Measurements from ENCODE around the gene STIMATE.

Gene STIMATE

DNA sequence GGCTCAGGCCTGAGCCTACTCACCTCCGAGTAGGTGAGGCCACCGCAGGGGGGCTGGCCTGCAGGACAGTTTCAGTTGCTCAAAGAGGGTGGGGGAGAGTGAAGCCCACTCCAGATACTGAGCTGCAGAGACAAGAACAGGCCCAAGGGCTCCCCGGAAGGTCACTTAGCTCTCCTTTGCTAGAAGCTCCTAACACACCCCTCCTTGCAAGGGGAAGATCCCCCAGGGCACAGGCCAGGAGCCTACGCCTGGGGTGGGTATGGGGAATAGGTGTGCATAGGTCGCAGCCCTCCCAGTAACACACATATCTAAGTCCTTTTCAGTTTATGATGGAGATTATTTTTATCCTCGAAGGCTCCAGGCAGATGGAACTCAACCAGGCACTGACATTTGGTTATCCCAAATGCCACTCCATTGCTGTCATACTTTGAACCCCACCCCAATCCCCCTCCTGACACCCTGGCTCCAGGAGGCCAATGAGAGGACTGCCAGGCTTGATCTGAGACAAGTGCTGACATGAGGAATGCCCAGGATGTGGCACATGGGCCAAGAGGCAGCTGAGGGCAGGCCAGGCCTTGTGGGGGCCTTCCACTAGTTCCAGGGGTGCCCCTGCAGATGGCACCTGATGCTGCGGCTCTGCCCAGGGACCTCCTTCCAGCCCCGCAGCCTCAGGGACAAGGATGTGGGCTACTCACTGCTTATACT is 61.4 kb downstream of the STIMATE start:
- DNase-seq (ENCODE audit: low read depth) = no peak
- TF ChIP-seq, protein P1, sequence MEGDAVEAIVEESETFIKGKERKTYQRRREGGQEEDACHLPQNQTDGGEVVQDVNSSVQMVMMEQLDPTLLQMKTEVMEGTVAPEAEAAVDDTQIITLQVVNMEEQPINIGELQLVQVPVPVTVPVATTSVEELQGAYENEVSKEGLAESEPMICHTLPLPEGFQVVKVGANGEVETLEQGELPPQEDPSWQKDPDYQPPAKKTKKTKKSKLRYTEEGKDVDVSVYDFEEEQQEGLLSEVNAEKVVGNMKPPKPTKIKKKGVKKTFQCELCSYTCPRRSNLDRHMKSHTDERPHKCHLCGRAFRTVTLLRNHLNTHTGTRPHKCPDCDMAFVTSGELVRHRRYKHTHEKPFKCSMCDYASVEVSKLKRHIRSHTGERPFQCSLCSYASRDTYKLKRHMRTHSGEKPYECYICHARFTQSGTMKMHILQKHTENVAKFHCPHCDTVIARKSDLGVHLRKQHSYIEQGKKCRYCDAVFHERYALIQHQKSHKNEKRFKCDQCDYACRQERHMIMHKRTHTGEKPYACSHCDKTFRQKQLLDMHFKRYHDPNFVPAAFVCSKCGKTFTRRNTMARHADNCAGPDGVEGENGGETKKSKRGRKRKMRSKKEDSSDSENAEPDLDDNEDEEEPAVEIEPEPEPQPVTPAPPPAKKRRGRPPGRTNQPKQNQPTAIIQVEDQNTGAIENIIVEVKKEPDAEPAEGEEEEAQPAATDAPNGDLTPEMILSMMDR (IDR thresholded peaks at IDR 0.05; ENCODE audit: insufficient read depth, low read depth, low read length, missing control alignments) = no peak
- no peak overlapping the region for H3K4me3 ChIP-seq (ENCODE audit: low read depth, low read length)

- TF ChIP-seq, protein P1 (IDR thresholded peaks at IDR 0.05; ENCODE audit: insufficient read depth, low read depth, low read length, missing control alignments) = no peak
- no peak within 1 kb of the TSS for H3K4me3 ChIP-seq (ENCODE audit: low read depth, low read length)
- no peak for DNase-seq (ENCODE audit: low read depth)
Measured at GRCh38 chr3:52834871-52835501, 62.4 kb downstream of the STIMATE start, which contains the start of gene MUSTN1. Gene MUSTN1 (minus strand): TSS chr3:52835019. CDS start chr3:52834948, 71 bp downstream.

DNA sequence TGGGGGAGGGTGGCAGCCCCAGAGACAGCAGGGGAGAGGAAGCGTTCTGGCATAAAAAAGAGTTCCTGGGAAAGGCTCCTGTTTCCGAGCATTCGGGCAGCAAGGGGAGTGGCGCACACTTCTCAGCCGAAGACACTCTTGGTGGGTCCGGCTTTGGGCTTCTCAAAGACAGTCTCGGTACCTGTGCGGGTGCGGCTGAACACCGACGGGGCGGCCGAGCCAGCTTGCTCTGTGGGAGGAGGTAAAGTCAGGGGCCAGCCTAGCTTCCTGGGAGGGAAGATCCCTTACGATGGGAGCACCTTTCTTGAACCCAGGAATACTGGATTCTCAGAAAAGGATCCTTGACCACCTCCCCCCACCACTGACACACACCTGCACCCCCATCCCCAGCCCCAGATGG is 64.1 kb downstream of the STIMATE start:
- no peak for DNase-seq (ENCODE audit: low read depth)
- H3K4me3 ChIP-seq (ENCODE audit: low read depth, low read length) = no peak overlapping the region
- TF ChIP-seq, protein P1 (IDR thresholded peaks at IDR 0.05; ENCODE audit: insufficient read depth, low read depth, low read length, missing control alignments) = no peak

GRCh38 chr3:52831500-52832301 is 65.6 kb downstream of the STIMATE start:
- H3K4me3 ChIP-seq (ENCODE audit: low read depth, low read length) = no peak overlapping the region
- TF ChIP-seq, protein P1 (IDR thresholded peaks at IDR 0.05; ENCODE audit: insufficient read depth, low read depth, low read length, missing control alignments) = no peak
- no peak for DNase-seq (ENCODE audit: low read depth)

GRCh38 chr3:52830535-52831258 is 66.7 kb downstream of the STIMATE start, which contains the start of gene ITIH4:
Gene ITIH4 (minus strand): TSS chr3:52830672. CDS start chr3:52830642, 30 bp downstream.
- no peak for DNase-seq (ENCODE audit: low read depth)
- H3K4me3 ChIP-seq (ENCODE audit: low read depth, low read length) = no peak within 1 kb of the TSS
- TF ChIP-seq, protein P1 (IDR thresholded peaks at IDR 0.05; ENCODE audit: insufficient read depth, low read depth, low read length, missing control alignments) = no peak

GRCh38 chr3:52829906-52830463 is 67.4 kb downstream of the STIMATE start:
- H3K4me3 ChIP-seq (ENCODE audit: low read depth, low read length) = no peak overlapping the region
- no peak for DNase-seq (ENCODE audit: low read depth)
- TF ChIP-seq, protein P1 (IDR thresholded peaks at IDR 0.05; ENCODE audit: insufficient read depth, low read depth, low read length, missing control alignments) = no peak

Data from GM12865 (cell line).